Osteocyte (in vitro differentiated cells): Measurements from ENCODE around the gene AFDN. TPM values are rescaled to one million over a fixed set of nuclear protein-coding genes. Genes with fewer than 3 reads are reported as not detected.
"Not testable (repeated sequence)": the region's sequence is repeated elsewhere in the genome, so short reads cannot be mapped to it uniquely, and the experiment has no call there.

Source experiments
- DNase-seq: peaks from one replicate; pipeline ENCODE4 v3.0.0; 2021; ENCODE audit warnings: mixed read lengths; ENCODE audit not compliant: unreplicated experiment; ENCODE audit errors: extremely low spot score
- H3K27ac Mint-ChIP-seq: one replicate; pipeline ENCODE4 v1.8.0; 2021; ENCODE audit warnings: mild to moderate bottlenecking, mixed read lengths; ENCODE audit not compliant: unreplicated experiment
- H3K27me3 Mint-ChIP-seq: one replicate; pipeline ENCODE4 v1.8.0; 2021; ENCODE audit warnings: mixed read lengths; ENCODE audit not compliant: unreplicated experiment
- H3K36me3 Mint-ChIP-seq: one replicate; pipeline ENCODE4 v1.8.0; 2021; ENCODE audit warnings: mixed read lengths; ENCODE audit not compliant: unreplicated experiment
- H3K4me1 Mint-ChIP-seq: one replicate; pipeline ENCODE4 v1.8.0; 2021; ENCODE audit warnings: mixed read lengths; ENCODE audit not compliant: unreplicated experiment
- H3K4me3 Mint-ChIP-seq: one replicate; pipeline ENCODE4 v1.8.0; 2021; ENCODE audit warnings: mild to moderate bottlenecking, moderate library complexity, mixed read lengths; ENCODE audit not compliant: unreplicated experiment
- H3K9me3 Mint-ChIP-seq: one replicate; pipeline ENCODE4 v1.8.0; 2021; ENCODE audit warnings: mixed read lengths; ENCODE audit not compliant: unreplicated experiment
- total RNA-seq: library from RNA; stranded (reverse); gene quantifications from 2 replicates; pipeline ENCODE4 v1.2.1, GENCODE V29; 2021
- TF ChIP-seq, protein P1 (sequence below): fragments of 200-600 bp; sonication (generic); IDR thresholded peaks from 2 replicates; pipeline ENCODE4 v1.5.0; 2021; ENCODE audit warnings: antibody characterized with exemption, mild to moderate bottlenecking, moderate library complexity

AFDN gene
- total RNA-seq, 1 donor from 2014 or later = 67.3 TPM

GRCh38 chr6:167975458-167975857 is 148.7 kb downstream of the AFDN start:
- H3K36me3 Mint-ChIP-seq = peaks cover 5% of the 10 kb centered on the region
- no peak overlapping the region for H3K4me3 Mint-ChIP-seq
- H3K9me3 Mint-ChIP-seq = no peaks in the 10 kb centered on the region
- TF ChIP-seq, protein P1, sequence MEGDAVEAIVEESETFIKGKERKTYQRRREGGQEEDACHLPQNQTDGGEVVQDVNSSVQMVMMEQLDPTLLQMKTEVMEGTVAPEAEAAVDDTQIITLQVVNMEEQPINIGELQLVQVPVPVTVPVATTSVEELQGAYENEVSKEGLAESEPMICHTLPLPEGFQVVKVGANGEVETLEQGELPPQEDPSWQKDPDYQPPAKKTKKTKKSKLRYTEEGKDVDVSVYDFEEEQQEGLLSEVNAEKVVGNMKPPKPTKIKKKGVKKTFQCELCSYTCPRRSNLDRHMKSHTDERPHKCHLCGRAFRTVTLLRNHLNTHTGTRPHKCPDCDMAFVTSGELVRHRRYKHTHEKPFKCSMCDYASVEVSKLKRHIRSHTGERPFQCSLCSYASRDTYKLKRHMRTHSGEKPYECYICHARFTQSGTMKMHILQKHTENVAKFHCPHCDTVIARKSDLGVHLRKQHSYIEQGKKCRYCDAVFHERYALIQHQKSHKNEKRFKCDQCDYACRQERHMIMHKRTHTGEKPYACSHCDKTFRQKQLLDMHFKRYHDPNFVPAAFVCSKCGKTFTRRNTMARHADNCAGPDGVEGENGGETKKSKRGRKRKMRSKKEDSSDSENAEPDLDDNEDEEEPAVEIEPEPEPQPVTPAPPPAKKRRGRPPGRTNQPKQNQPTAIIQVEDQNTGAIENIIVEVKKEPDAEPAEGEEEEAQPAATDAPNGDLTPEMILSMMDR = no peak
- peaks cover 11% of the 10 kb centered on the region for H3K4me1 Mint-ChIP-seq
- DNase-seq = no peak
- H3K27ac Mint-ChIP-seq = no peak overlapping the region
- H3K27me3 Mint-ChIP-seq = no peaks in the 10 kb centered on the region

DNA sequence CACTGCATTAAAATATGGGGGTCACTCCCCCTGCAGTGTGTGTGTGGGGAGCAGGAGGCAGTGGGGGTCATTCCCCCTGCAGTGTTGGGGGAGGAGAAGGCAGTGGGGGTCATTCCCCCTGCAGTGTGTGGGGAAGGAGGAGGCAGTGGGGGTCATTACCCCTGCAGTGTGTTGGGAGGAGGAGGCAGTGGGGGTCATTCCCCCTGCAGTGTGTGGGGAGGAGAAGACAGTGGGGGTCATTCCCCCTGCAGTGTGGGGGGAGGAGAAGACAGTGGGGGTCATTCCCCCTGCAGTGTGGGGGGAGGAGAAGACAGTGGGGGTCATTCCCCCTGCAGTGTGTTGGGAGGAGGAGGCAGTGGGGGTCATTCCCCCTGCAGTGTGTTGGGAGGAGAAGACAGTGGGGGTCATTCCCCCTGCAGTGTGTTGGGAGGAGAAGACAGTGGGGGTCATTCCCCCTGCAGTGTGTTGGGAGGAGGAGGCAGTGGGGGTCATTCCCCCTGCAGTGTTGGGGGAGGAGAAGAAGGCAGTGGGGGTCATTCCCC is 149.5 kb downstream of the AFDN start:
- H3K27ac Mint-ChIP-seq, H3K27me3 Mint-ChIP-seq, H3K36me3 Mint-ChIP-seq, H3K9me3 Mint-ChIP-seq, DNase-seq, H3K4me3 Mint-ChIP-seq: not testable (repeated sequence)
- peaks cover 18% of the 10 kb centered on the region for H3K4me1 Mint-ChIP-seq

- Mint-ChIP-seq H3K27me3 (no peaks in the 10 kb centered on the region), H3K27ac (no peak overlapping the region), H3K36me3 (peaks cover 2% of the 10 kb centered on the region), H3K4me1 (peaks cover 21% of the 10 kb centered on the region), H3K4me3 (no peak overlapping the region), H3K9me3 (no peaks in the 10 kb centered on the region)
- DNase-seq = no peak
- TF ChIP-seq, protein P1 = no peak
Observed at GRCh38 chr6:167976708-167977107, 150.0 kb downstream of the AFDN start.

DNA sequence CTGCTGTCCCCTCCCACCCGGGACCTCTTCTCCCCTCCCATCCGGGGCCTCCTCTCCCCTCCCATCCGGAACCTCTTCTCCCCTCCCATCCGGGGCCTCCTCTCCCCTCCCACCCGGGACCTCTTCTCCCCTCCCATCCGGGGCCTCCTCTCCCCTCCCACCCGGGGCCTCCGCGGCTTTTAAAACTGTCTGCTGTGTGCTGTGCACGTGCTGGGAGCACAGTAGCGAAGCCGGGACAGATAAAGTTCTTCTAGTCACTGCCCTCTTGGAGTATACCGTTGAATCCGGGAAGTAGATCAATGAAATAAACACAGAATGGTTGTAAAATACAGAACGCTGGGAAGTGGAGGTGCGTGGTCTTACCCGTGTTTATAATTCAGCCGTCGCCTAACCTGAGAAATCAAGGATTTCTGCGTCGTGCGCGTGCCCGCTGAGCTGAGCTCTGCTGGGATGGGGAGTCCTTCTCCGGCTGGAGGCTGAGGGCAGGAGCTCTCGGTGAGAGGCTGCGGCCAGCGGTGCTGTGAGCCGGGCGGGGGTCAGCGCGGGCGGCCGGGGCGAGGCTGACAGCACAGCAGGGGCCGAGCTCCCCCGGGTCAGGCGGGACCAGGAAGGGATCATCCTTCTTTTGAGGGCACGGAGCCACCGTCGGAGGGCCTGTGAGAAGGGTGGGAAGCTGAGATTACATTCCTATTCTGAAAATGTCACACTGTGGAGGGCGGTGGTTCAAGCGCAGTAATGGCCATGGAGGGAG is 151.2 kb downstream of the AFDN start:
- H3K9me3 Mint-ChIP-seq = no peaks in the 10 kb centered on the region
- H3K4me1 Mint-ChIP-seq = peaks cover 27% of the 10 kb centered on the region
- no peaks in the 10 kb centered on the region for H3K27me3 Mint-ChIP-seq
- no peak overlapping the region for H3K27ac Mint-ChIP-seq
- no peak overlapping the region for H3K4me3 Mint-ChIP-seq
- TF ChIP-seq, protein P1 = no peak
- no peak for DNase-seq
- peaks cover 2% of the 10 kb centered on the region for H3K36me3 Mint-ChIP-seq

DNA sequence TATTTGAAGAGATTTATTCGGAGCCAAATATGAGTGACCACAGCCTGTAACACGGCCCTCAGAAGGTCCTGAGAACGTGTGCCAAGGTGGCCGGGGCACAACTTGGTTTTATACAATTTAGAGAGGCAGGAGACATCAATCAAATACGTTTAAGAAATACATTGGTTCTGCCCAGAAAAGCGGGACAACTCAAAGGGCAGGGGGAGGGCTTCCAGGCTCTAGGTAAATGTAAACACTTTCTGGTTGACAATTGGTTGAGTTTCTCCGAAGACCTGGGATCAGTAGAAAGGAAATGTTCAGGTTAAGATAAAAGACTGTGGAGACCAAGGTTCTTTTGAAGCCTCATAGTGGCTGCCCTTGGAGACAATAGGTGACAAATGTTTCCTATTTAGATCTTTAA is 151.9 kb downstream of the AFDN start:
- H3K36me3 Mint-ChIP-seq = no peaks in the 10 kb centered on the region
- TF ChIP-seq, protein P1 = no peak
- no peak overlapping the region for H3K27ac Mint-ChIP-seq
- no peak for DNase-seq
- H3K4me1 Mint-ChIP-seq = peaks cover 27% of the 10 kb centered on the region
- H3K27me3 Mint-ChIP-seq = no peaks in the 10 kb centered on the region
- no peaks in the 10 kb centered on the region for H3K9me3 Mint-ChIP-seq
- H3K4me3 Mint-ChIP-seq = no peak overlapping the region
